GM12801 (cell line): ENCODE results near the gene KCNAB3.

Source experiments
- TF ChIP-seq, protein P1 (sequence below): IDR thresholded peaks from one replicate; pipeline ENCODE4 v1.5.1; 2011; ENCODE audit warnings: control low read depth; ENCODE audit not compliant: insufficient read length; ENCODE audit errors: extremely low read depth

KCNAB3 gene

DNA sequence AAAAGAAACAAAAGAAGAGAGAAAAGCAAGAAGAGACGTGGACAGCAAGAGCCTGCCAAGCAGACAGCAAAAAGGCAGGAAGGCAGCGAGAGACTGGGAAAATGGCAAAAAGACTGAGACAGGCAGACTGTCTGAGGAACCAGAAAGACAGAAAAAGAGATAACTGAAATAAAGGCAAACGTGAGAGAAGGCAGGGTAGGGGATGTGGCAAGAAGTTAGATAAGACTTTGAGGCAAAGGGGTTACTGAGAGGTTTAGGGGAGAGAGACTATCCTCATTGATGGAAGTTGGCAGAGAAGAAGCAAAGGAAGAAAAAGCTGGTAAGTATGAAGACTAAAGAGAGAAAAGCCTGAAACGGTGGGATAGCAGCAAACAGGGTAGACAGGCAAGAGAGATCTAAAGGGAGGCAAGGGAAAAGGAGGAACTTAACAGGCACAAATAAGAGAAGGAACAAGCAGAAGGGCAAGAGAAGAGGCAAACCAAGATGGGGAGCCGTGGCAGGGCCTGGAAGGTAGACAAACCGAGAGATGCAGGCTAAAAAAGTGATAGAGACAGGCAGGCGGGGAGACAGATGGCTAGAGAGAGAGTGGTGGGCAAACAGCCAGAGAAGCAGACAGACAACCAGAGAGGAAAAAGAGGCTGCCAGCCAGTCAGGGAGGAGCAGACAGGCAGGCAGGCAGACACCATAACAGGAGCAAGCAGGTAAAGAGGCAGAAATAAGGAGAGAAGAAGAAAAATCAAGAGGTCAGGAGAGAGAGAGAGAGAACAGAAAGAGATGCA, 48.2 kb downstream of the KCNAB3 start:
- TF ChIP-seq, protein P1, sequence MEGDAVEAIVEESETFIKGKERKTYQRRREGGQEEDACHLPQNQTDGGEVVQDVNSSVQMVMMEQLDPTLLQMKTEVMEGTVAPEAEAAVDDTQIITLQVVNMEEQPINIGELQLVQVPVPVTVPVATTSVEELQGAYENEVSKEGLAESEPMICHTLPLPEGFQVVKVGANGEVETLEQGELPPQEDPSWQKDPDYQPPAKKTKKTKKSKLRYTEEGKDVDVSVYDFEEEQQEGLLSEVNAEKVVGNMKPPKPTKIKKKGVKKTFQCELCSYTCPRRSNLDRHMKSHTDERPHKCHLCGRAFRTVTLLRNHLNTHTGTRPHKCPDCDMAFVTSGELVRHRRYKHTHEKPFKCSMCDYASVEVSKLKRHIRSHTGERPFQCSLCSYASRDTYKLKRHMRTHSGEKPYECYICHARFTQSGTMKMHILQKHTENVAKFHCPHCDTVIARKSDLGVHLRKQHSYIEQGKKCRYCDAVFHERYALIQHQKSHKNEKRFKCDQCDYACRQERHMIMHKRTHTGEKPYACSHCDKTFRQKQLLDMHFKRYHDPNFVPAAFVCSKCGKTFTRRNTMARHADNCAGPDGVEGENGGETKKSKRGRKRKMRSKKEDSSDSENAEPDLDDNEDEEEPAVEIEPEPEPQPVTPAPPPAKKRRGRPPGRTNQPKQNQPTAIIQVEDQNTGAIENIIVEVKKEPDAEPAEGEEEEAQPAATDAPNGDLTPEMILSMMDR: no peak

DNA sequence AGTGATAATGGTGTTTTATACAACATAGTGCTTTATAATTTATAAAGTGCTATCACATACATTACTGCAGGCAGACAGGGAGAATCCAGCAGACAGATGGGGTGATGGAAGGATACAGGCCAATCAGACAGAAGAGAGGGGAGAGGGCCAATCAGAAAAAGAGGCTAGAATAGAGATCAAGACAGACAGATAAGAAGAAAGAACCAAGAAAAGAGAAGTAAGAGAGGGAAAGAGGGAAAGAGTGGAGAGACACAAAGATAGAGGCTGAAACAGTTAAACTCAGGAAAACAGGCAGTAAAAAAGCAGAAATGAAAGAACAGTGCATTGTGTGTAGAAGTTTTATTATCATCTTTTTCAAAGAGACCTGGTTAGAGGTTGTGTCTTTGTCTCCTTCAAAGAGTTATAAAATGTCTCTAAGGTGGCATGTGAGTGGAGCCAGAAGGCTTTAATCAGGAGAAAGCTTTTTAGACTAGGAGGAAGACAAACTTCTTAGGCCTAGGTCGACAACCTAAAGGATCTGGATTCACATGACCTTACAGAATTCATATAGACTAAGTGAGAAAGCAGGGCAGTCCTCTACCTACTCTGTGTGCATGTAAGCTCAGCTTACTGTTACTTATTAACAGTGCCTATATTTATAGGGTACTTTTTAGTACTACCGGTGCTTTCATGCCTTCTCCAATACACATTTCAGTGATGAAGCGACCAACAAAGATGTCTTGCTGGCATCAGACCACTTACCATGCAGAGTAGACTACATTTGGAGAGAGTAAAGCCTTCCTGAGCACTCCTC, 49.4 kb downstream of the KCNAB3 start:
- TF ChIP-seq, protein P1: no peak

GRCh38 chr17:7878234-7878633, 51.4 kb downstream of the KCNAB3 start:
- TF ChIP-seq, protein P1: no peak

DNA sequence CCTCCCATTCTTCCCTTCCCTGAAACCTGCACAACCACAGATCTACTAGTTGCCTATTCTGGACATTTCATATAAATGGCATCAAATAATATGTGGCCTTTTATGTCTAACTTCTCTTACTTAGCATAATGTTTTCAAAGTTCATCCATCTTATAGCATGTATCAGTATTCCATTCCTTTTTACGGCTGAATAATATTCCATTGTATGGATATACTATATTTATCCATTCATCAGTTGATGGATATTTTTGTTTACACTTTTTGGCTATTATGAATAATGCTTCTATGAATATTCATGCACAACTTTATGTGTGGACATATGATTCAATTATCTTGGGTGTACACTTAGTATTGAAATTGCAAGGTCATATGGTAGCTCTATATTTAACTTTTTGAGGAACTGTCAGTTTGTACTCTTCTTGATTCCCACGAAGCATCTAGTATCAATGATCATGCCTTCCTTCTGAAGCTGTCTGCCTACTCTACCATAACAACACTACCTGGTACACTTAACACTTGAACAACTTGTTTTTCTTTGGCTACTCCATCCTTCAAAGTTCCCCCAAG, 53.8 kb downstream of the KCNAB3 start:
- TF ChIP-seq, protein P1: no peak

GRCh38 chr17:7873051-7873450, 56.6 kb downstream of the KCNAB3 start:
- TF ChIP-seq, protein P1: no peak
